Activated naive CD8-positive, alpha-beta T cell treated with anti-CD3 and anti-CD28 coated beads, Interleukin-2, amount 10 ng/mL, durations not matched to agents 7 days and 5 days (primary cell): Measurements from ENCODE around the gene NXPE3. TPM values are rescaled to one million over a fixed set of nuclear protein-coding genes. Genes with fewer than 3 reads are reported as not detected.
"Not testable (repeated sequence)": the region's sequence is repeated elsewhere in the genome, so short reads cannot be mapped to it uniquely, and the experiment has no call there.

Source experiments
- ATAC-seq: fragments of 150-1000 bp; cut with Tn5 transposase; one replicate; pipeline ENCODE4 v1.10.0; 2021; ENCODE audit warnings: low read depth, moderate library complexity
- POLR2A ChIA-PET: fragments of 350-600 bp; sonication (Branson Sonifier 250); formaldehyde crosslinking; loops from one replicate; lab custom pipeline; 2021; ENCODE audit warnings: antibody characterized with exemption; lab: Charles Lee
- DNase-seq: peaks from one replicate; pipeline ENCODE4 v3.0.0; 2021
- H3K27ac Mint-ChIP-seq: one replicate; pipeline ENCODE4 v1.8.0; 2022; ENCODE audit warnings: mild to moderate bottlenecking, mixed read lengths
- H3K27me3 Mint-ChIP-seq: one replicate; pipeline ENCODE4 v1.8.0; 2022; ENCODE audit warnings: mild to moderate bottlenecking, moderate library complexity, mixed read lengths
- H3K36me3 Mint-ChIP-seq: one replicate; pipeline ENCODE4 v1.8.0; 2021; ENCODE audit warnings: mild to moderate bottlenecking, mixed read lengths
- H3K4me1 Mint-ChIP-seq: one replicate; pipeline ENCODE4 v1.8.0; 2021; ENCODE audit warnings: mixed read lengths
- H3K4me3 Mint-ChIP-seq: one replicate; pipeline ENCODE4 v1.8.0; 2022; ENCODE audit warnings: mild to moderate bottlenecking, moderate library complexity, mixed read lengths
- H3K9me3 Mint-ChIP-seq: one replicate; pipeline ENCODE4 v1.8.0; 2021; ENCODE audit warnings: mixed read lengths
- total RNA-seq, 2 experiments: library from RNA; stranded (reverse); gene quantifications; one replicate each; pipeline ENCODE4 v1.2.3, GENCODE V29; 2021

Gene NXPE3
- total RNA-seq, 2 experiments from 2014 or later, result 29.8 to 30.7 TPM

DNA sequence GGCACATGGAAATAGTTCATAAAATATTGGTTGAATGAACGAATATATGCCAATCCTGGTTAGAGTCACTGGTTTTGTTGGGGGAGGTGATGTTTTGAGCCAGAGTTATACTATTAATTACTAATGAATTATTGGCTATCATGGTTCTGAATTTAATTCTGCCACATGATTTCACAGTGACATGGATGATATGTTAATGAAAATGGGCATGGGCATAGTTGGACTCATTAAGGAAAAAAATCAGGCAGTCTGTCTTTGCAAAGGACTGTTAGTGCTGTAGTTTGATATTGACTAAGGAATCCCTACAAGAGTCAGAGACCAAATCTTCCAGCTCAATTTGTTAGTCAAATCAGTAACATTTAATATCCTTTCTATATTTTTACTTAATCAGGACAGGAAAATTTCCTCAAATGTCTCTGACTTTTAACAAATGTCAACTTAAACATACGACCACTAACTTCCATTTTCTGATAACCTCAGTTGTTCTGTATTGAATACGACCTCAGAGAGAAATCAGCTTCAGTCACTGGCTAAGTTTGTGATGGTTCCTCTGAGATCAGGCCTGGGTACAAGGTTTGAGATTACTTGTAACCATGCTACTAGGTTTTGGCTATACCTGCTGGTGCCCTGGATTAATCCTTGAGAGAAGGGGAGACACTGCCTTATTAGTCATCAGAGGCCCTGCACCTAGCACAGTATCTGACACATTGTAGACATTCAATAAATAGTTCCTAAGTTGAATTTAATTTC lies 83.6 kb downstream of the NXPE3 start:
- no peak overlapping the region for H3K27ac Mint-ChIP-seq
- no peaks in the 10 kb centered on the region for H3K27me3 Mint-ChIP-seq
- peaks cover 39% of the 10 kb centered on the region for H3K36me3 Mint-ChIP-seq
- ATAC-seq (no peak), DNase-seq (no peak)
- POLR2A ChIA-PET, result interaction anchor here (2.1 kb wide), 1 partner anchor 11 kb away, joined by 5 read pairs; no protein-coding TSS in a partner anchor
- H3K4me1 Mint-ChIP-seq, result peaks cover 16% of the 10 kb centered on the region
- H3K4me3 Mint-ChIP-seq, result no peak overlapping the region
- no peaks in the 10 kb centered on the region for H3K9me3 Mint-ChIP-seq

DNA sequence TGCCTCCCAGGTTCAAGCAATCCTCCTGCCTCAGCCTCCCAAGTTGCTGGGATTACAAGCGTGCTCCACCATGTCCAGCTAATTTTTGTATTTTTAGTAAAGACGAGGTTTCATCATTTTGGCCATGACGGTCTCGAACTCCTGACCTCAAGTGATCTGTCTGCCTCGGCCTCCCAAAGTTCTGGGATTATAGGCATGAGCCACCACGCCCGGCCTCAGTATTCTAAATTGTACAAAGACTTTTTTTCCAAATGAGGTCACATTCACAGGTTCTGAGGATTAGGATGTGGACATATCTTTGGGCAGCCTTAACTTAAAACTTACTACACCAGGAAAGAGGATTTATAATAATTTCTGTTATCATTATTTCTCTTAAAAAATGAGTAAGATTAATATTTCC lies 85.9 kb downstream of the NXPE3 start:
- H3K4me1 Mint-ChIP-seq, ATAC-seq, H3K4me3 Mint-ChIP-seq, H3K27ac Mint-ChIP-seq, H3K27me3 Mint-ChIP-seq, H3K9me3 Mint-ChIP-seq, DNase-seq: not testable (repeated sequence)
- POLR2A ChIA-PET, result interaction anchor here (1.1 to 1.3 kb wide), 2 partner anchors 15 kb away, joined by 3 read pairs; partner anchors contain the start of gene NFKBIZ
- peaks cover 19% of the 10 kb centered on the region for H3K36me3 Mint-ChIP-seq

DNA sequence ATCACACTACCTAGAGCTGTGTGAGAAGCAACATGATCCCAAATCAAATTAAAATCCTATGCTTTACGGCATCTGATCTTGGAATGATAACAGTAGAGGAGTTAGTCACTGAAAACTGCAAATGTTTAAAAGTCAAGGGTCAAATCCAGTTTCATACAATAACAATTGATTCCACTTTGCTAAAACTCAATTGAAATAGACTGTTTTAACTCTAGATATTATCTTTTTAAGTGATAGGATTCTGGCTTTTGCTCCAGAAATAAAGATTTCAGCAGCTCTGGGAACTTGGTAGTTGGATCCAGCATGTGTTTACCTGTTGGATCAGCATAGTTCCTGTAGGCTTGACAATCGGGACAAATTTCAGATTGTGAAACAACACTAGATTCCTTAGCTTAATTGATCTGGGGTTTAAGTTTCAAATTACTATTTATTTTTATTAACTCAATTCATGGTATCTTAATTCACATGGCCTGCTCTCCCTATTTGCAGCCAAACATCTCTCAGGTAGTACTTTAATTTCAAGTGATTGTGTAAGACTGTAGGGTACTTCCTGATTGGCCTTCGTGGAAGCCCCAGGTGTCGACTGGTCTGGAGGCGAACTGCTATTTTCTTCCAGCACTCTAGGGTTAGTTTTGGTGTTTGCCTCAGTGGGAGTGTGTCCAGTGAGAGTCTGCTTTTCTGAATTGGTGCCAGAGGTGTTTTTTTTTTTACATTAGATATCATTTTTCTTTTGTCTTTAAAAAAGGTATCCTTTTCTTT lies 86.9 kb downstream of the NXPE3 start:
- Mint-ChIP-seq H3K9me3 (no peaks in the 10 kb centered on the region), H3K4me3 (no peak overlapping the region), H3K27ac (no peak overlapping the region), H3K36me3 (peaks cover 12% of the 10 kb centered on the region), H3K27me3 (no peaks in the 10 kb centered on the region), H3K4me1 (peaks cover 8% of the 10 kb centered on the region)
- DNase-seq, result no peak
- POLR2A ChIA-PET, result interaction anchor here (1.3 kb wide), 1 partner anchor 16 kb away, joined by 3 read pairs; no protein-coding TSS in a partner anchor
- no peak for ATAC-seq

GRCh38 chr3:101867511-101867910 lies 88.5 kb downstream of the NXPE3 start:
- H3K27me3 Mint-ChIP-seq, result no peaks in the 10 kb centered on the region
- H3K4me1 Mint-ChIP-seq, result peaks cover 2% of the 10 kb centered on the region
- H3K4me3 Mint-ChIP-seq, result no peak overlapping the region
- no peak overlapping the region for H3K27ac Mint-ChIP-seq
- no peaks in the 10 kb centered on the region for H3K36me3 Mint-ChIP-seq
- ATAC-seq (no peak), DNase-seq (no peak)
- H3K9me3 Mint-ChIP-seq, result no peaks in the 10 kb centered on the region
- POLR2A ChIA-PET, result interaction anchor here (1.2 kb wide), 1 partner anchor 18 kb away, joined by 4 read pairs; the partner anchor contains the start of gene NFKBIZ

- Mint-ChIP-seq H3K36me3 (no peaks in the 10 kb centered on the region), H3K4me3 (no peak overlapping the region), H3K27ac (no peak overlapping the region), H3K9me3 (no peaks in the 10 kb centered on the region), H3K27me3 (no peaks in the 10 kb centered on the region), H3K4me1 (peaks cover 2% of the 10 kb centered on the region)
- POLR2A ChIA-PET, result interaction anchor here (1.2 kb wide), 1 partner anchor 18 kb away, joined by 4 read pairs; the partner anchor contains the start of gene NFKBIZ
- ATAC-seq (no peak), DNase-seq (no peak)
These were observed 89.0 kb downstream of the NXPE3 start for GRCh38 chr3:101867996-101868395.

DNA sequence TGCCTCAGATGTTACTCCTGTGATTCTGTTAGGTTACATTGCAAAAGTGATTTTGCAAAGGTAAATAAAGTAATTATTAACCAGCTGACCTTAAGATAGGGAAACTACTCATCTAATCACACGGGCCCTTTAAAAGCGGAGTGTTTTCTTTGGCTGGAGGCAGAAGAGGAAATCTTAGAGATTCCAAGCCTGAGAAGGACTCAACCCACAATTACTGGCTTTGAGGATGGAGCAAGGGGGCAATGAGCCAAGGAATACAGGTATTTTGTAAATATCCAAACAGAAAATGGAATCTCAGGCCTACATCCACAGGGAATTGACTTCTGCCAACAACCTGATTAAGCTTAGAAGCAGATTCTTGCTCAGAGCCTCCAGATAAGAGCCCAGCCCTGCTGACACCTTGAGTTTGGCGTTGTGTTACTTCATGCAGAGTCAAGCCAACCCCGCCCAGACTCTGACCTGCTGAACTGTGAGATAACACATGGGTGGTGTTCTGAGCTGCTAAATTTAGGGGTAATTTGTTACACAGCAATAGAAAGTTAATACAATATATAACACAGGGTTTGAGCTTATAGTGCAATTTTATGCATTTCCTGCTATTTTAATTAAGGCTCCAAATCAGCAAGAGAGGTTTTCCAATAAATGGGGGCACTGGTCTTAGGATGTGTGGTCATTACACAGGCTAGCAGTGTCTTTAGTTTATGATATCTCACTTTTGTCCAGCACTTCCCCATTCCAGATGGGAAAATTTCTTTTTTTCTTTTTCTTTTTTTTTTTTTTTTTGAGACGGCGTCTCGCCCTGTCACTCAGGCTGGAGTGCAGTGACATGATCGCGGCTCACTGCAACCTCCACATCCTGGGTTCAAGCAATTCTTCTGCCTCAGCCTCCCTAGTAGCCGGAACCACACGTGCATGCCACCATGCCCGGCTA lies 89.8 kb downstream of the NXPE3 start:
- Mint-ChIP-seq H3K4me1 (no peaks in the 10 kb centered on the region), H3K36me3 (no peaks in the 10 kb centered on the region), H3K4me3 (no peak overlapping the region), H3K27me3 (no peaks in the 10 kb centered on the region), H3K27ac (no peak overlapping the region), H3K9me3 (peaks cover 1% of the 10 kb centered on the region)
- no peak for DNase-seq
- POLR2A ChIA-PET, result no interaction called here
- ATAC-seq, result no peak

DNA sequence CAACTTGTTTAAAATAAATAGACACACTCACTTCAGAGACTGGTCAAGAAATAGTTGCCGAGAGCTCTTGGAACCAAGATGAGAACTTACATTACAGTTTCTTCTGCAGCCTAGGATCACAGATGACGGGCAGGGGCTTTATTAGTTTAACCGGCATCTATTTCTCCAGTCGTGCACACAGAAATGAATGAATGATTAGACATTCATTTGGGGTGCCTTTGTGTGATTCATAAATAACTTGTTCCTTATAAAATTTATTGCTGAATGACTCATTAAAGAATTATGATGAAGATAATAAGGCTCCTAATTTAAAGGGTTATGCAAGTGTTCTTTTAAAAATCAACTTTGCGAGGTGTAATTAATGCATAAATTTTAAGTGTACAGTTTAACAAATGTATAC lies 91.1 kb downstream of the NXPE3 start:
- POLR2A ChIA-PET, result no interaction called here
- Mint-ChIP-seq H3K27me3 (no peaks in the 10 kb centered on the region), H3K36me3 (no peaks in the 10 kb centered on the region), H3K4me3 (no peak overlapping the region), H3K27ac (no peak overlapping the region), H3K9me3 (peaks cover 4% of the 10 kb centered on the region), H3K4me1 (no peaks in the 10 kb centered on the region)
- DNase-seq (no peak), ATAC-seq (no peak)

- POLR2A ChIA-PET, result interaction anchor here (0.6 kb wide), 1 partner anchor 15 kb away, joined by 3 read pairs; no protein-coding TSS in a partner anchor
- Mint-ChIP-seq H3K4me3 (no peak overlapping the region), H3K27me3 (no peaks in the 10 kb centered on the region), H3K4me1 (no peaks in the 10 kb centered on the region), H3K36me3 (peaks cover 9% of the 10 kb centered on the region), H3K27ac (no peak overlapping the region), H3K9me3 (peaks cover 8% of the 10 kb centered on the region)
- ATAC-seq (no peak), DNase-seq (no peak)
These were observed 94.6 kb downstream of the NXPE3 start for GRCh38 chr3:101873619-101874018.

GRCh38 chr3:101876142-101876541 lies 97.1 kb downstream of the NXPE3 start:
- Mint-ChIP-seq H3K4me3 (no peak overlapping the region), H3K9me3 (peaks cover 9% of the 10 kb centered on the region), H3K27ac (no peak overlapping the region), H3K36me3 (peaks cover 9% of the 10 kb centered on the region), H3K4me1 (peaks cover 2% of the 10 kb centered on the region), H3K27me3 (no peaks in the 10 kb centered on the region)
- ATAC-seq (no peak), DNase-seq (no peak)
- POLR2A ChIA-PET, result no interaction called here

Other genes starting within 250 kb of the NXPE3 start
- gene TRMT10C, start 217.3 kb upstream of the NXPE3 start, total RNA-seq, result 10 to 100 TPM; 22.8 to 23.9 TPM
- 100 to 1,000 TPM; 167 to 173 TPM for gene PCNP, start 205.0 kb upstream of the NXPE3 start, total RNA-seq
- 10 to 100 TPM; 35.0 to 35.3 TPM for gene ZBTB11, start 102.1 kb upstream of the NXPE3 start, total RNA-seq
- gene RPL24, start 92.5 kb upstream of the NXPE3 start, total RNA-seq, result 1,000 to 10,000 TPM; 1,017 to 1,034 TPM
- 10 to 100 TPM; 21.5 TPM for gene CEP97, start 54.6 kb upstream of the NXPE3 start, total RNA-seq
- 10 to 100 TPM; 72.5 to 76.3 TPM for gene NFKBIZ, start 70.3 kb downstream of the NXPE3 start, total RNA-seq